ENCODE results near the gene STK36.
A peak's percentile ranks its signal among the peaks of the same experiment; 100 is the strongest.

The STK36 gene

GRCh38 chr2:218662377-218662776, 9.5 kb upstream of the STK36 start:
- no peak for FAIRE-seq
- no peak for DNase-seq (ENCODE audit: insufficient read length, low spot score)

DNA sequence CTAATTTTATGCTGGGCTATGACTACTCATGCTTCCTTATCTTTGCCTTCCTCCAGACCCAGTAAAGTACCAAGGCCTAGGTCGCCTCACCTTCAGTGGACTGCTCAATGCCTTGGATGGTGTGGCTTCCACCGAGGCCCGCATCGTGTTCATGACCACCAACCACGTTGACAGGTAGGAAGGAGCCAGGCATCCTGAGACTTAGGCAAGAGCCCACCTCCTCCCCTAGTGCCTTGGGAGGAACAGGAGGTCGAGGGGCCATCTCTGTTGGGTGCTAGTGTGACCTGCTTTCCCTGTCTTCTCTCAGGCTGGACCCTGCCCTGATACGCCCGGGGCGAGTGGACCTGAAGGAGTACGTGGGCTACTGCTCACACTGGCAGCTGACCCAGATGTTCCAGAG, 9.1 kb upstream of the STK36 start:
- FAIRE-seq, result no peak
- DNase-seq (ENCODE audit: insufficient read length, low spot score), result no peak

DNA sequence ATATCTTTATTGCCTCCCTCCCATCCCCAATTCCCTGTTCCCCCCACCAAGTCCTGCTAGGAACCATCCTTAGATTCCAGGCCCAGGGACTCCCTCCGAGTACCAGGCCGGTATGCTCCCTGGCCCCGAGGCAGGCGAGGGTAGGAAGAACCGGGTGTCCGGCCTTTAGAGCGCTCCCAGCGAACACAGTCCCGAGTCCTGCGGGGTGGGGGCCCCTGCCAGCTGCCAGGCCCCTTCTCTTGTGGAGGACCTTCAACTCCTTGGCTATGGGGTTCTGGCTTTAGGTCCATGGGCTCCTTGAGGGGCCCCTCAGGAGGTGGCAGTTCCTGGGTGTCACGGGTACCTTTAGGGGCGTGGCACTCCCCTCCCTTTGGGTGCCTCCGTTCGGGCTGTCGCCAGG, 8.0 kb upstream of the STK36 start:
- FAIRE-seq (no peak), DNase-seq (ENCODE audit: insufficient read length, low spot score) (no peak)

DNA sequence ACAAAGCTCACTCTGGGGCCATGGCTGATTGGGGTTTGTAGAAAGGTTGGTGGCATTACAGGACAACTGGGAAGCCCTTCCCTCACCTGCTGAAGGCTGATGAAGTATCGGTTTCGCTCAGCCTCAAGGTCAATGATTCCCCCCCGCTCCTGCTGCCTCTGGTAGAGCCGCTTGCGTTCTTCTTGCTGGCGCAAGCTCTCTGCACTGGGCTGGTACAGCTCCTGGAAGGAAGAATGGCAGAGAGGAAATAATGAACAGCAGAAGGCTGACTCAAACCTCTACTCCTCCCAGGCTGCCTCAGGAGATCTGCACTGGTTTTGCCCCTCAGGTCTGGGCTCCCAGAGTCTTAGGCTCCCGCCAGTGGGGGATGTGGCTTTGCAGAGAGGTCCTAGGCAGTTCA, 7.2 kb upstream of the STK36 start:
- no peak for DNase-seq (ENCODE audit: insufficient read length, low spot score)
- FAIRE-seq, result no peak

- DNase-seq (ENCODE audit: insufficient read length, low spot score), result no peak
- FAIRE-seq, result no peak
Measured at GRCh38 chr2:218671097-218671653, 711 bp upstream of the STK36 start.

DNA sequence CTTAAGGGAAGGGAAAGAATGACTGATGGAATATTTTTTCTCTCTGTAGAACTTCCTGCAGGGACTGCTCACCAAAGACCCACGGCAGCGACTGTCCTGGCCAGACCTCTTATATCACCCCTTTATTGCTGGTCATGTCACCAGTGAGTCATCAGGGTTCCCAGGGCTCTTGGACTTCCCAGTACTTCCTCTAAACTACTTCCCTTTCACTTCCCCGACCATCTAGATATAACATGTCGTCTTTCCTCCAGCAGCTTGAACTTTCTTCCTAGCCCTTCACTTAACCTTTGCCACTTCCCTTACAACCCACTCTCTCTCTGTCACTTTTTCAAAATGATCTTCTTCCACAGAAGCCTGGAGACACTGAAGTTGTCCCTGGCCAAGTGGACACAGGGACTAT, 7.2 kb downstream of the STK36 start:
- no peak for FAIRE-seq
- no peak for DNase-seq (ENCODE audit: insufficient read length, low spot score)

DNA sequence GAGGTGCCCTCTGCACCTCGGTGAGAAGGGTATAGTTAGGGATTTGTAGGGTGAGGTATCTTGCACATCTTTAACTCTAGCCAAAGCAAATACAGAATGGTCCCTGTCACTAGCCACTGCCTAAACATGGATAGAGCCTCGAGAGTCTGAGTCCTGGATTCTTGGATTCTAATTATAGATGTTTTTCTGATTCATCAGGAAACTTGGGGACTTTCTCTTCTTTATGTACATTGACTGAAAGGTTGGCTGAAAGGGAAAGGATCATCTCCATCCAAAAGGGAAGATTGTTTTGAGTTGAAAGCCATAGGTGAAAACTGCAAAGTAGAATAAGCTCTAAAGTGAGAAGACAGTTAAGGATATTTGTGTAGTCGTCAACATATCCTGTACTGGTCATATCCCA, 8.2 kb downstream of the STK36 start:
- DNase-seq (ENCODE audit: insufficient read length, low spot score) (no peak), FAIRE-seq (no peak)

- FAIRE-seq (peak; percentile 80), DNase-seq (ENCODE audit: insufficient read length, low spot score) (peak; percentile 39)
Measured at GRCh38 chr2:218687400-218688060, 15.6 kb downstream of the STK36 start.

DNA sequence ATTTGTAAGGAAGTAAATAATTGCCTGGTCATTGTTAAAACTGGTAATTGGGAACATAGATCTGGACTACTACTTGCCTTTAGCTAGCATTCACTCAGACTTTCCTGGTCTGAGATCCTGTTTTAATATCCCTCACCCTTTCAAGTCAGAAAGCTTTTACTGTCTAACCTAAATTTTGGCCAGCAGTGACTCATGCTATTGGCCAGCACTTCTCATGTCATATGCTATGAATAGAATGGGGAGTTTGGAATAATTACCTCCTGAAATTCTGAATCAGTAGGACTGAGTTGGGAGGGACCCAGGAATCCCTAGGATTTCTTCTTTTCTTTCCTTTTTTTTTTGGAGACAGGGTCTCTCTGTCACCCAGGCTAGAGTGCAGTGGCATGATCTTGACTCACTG, 19.3 kb downstream of the STK36 start:
- DNase-seq (ENCODE audit: insufficient read length, low spot score), result no peak
- FAIRE-seq, result no peak

DNA sequence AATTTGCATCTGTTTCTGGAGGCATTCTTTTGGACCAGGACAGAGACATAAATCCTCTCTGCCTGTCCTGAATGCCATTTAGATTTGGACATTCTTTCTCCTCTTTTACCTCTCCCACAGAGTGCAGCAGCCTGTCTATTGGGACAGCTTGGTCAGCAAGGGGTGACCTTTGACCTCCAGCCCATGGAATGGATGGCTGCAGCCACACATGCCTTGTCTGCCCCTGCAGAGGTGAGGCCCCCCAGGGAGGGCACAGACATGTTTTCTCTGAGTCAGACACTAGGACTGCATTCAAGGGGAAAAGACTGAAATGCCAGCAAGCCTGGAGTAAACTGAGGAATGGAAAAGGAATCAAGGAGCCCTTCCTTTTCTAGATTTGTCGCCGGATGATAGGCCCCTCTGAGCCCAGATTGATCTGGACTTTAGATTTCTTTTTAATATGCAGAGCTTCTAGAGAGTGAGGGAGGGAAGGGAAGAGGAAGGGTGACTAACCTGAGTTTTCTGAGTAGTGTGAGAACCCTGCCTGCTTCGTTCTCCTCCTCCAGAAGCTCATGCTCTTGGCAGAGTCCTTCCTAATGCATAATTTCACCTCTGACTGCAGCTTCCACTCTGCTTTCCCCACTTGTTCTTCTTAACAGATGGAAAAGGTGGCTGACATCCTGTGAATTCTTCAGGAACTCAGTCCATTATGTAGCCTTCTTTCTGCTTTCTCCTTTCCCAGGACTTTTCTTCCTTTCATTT, 22.7 kb downstream of the STK36 start:
- no peak for DNase-seq (ENCODE audit: insufficient read length, low spot score)
- no peak for FAIRE-seq

DNA sequence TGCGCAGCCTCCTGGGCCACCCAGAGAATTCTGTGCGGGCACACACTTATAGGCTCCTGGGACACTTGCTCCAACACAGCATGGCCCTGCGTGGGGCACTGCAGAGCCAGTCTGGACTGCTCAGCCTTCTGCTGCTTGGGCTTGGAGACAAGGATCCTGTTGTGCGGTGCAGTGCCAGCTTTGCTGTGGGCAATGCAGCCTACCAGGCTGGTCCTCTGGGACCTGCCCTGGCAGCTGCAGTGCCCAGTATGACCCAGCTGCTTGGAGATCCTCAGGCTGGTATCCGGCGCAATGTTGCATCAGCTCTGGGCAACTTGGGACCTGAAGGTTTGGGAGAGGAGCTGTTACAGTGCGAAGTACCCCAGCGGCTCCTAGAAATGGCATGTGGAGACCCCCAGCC, 27.0 kb downstream of the STK36 start:
- no peak for FAIRE-seq
- DNase-seq (ENCODE audit: insufficient read length, low spot score), result no peak

DNA sequence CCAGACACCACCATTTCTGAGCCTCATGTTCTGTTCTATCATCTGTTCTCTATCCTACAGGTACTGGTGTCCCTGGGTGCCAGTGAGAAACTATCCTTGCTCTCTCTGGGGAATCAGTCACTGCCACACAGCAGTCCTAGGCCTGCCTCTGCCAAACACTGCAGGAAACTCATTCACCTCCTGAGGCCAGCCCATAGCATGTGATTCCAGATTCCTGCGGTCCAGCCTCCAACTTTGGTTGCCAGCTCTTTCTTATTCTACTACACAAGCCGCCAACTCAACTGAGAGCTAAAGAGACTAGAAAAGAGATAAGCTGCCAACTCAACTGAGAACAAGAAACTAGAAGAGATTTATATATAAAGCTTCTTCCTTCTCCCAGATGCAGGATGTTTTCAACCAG, 29.9 kb downstream of the STK36 start:
- FAIRE-seq, result no peak
- no peak for DNase-seq (ENCODE audit: insufficient read length, low spot score)

DNA sequence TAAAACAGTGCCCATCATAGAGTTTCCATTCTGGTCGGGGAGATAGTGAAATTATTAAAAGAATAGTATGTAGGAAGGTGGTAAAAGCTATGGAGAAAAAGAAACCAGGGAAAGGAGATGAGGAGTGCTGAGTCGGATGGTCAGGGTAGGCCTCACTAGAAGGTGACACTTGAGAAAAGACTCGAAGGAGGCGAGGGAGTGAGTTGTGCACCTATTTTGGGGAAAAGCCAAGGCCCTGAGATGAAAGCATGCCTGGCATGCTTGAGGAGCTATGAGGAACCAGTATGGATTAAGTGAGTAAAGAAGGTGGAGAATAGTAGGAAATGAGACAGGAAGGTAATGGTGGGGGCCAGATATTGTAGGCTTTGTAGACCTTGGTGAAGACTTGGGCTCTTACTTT, 31.5 kb downstream of the STK36 start:
- DNase-seq (ENCODE audit: insufficient read length, low spot score) (no peak), FAIRE-seq (no peak)

GRCh38 chr2:218708086-218708485, 36.2 kb downstream of the STK36 start:
- peak; percentile 97 for FAIRE-seq
- peak; percentile 32 for DNase-seq (ENCODE audit: insufficient read length, low spot score)

- no peak for DNase-seq (ENCODE audit: insufficient read length, low spot score)
- FAIRE-seq, result no peak
Measured at GRCh38 chr2:218709908-218710307, 38.0 kb downstream of the STK36 start.

DNA sequence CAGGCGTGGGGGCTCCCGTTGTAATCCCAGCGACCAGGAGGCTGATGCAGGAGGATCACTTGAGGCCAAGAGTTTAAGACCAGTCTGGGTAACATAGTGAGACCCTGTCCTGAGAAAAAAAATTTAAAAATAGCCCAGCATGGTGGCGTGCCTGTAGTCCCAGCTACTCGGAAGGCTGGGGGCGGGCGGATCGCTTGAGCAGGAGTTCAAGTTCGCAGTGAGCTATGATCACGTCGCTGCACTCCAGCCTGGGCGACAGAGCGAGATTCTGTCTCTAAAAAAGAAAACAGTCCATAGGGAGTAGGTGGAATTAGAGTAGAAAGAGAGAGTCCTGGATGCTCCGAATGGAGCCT, 38.4 kb downstream of the STK36 start:
- DNase-seq (ENCODE audit: insufficient read length, low spot score) (no peak), FAIRE-seq (no peak)

GRCh38 chr2:218710687-218711549, 39.0 kb downstream of the STK36 start, which contains the start of gene TTLL4:
Gene TTLL4 (plus strand): TSS chr2:218710835. CDS start chr2:218737677, 26,842 bp downstream.
- peak; percentile 85 for DNase-seq (ENCODE audit: insufficient read length, low spot score)
- peak; percentile 95 for FAIRE-seq

DNA sequence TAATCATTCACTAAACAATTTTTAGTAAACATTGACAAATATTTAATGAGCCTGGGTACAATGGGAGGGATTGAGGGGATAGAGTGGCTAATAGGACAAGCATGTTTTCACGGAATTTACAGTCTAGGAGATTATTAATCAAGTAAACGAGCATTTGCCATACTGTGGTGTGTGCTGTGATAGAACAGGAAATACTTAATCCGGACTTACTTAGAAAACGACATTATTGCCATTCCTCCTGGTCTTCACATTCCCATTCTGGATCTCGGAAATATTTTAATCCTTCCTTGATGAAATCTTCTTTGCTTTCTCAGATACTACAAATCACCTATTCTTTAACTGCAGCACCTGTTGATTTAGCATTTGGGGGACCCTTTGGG, 39.7 kb downstream of the STK36 start:
- FAIRE-seq (no peak), DNase-seq (ENCODE audit: insufficient read length, low spot score) (no peak)

DNA sequence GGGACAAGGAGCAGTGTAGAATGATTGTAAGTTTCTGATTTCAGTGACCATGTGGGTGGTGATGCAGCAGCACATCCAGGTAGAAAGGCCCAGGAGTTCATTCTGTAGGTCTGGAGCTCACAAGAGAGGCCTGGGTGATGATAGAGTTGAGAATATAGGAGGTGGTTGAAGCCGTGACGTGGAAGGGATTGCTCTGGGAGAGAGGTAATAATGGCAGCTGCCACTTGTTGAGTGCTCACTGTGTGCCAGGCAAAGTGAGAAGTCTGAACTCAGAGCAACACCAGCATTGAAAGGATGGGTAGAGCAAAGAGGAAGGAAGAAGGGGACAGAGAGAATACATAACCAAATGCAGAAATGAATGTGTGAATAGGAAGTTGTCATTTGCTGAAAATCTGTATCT, 42.0 kb downstream of the STK36 start:
- no peak for FAIRE-seq

GRCh38 chr2:218716070-218716469, 44.2 kb downstream of the STK36 start:
- FAIRE-seq, result no peak
- no peak for DNase-seq (ENCODE audit: insufficient read length, low spot score)

More for the DNA sequence above, 42.0 kb downstream of the STK36 start:
- no peak for DNase-seq (ENCODE audit: insufficient read length, low spot score)

DNA sequence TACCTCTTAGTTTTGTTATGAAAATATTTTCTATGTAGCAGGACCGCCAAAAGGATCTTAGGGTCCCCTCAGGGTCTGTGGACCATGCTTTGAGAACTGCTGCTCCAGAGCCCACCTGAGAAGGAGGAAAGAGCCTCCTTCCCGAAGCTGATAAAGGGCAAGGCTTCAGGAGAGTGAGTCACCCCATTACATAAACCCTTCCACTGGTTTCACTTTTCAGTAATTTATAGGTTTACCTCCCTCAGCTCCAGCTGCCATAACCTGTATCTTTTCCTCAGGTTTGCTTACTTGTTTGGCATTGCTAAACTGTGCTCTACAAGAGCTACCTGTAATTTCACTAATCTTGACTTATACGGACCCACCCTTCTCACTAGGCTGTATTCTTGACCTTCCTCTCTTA, 45.4 kb downstream of the STK36 start:
- FAIRE-seq (no peak), DNase-seq (ENCODE audit: insufficient read length, low spot score) (no peak)
